Activated CD4-positive, alpha-beta memory T cell treated with anti-CD3 and anti-CD28 coated beads for 36 hours (primary cell): ENCODE measurements around the gene FGFBP2. TPM values are rescaled to one million over a fixed set of nuclear protein-coding genes. Genes with fewer than 3 reads are reported as not detected.

Experiments used
- CTCF ChIA-PET: fragments of 350-600 bp; sonication (Branson Sonifier 250); formaldehyde crosslinking; loops from one replicate; lab custom pipeline; 2021; ENCODE audit warnings: antibody characterized with exemption, inconsistent platforms; lab: Charles Lee
- POLR2A ChIA-PET: fragments of 350-600 bp; sonication (Branson Sonifier 250); formaldehyde crosslinking; loops from one replicate; lab custom pipeline; 2021; ENCODE audit warnings: antibody characterized with exemption; lab: Charles Lee
- DNase-seq: peaks from one replicate; pipeline ENCODE4 v3.0.0-alpha.2; 2020
- H3K27ac Mint-ChIP-seq: one replicate; pipeline ENCODE4 v1.8.0; 2021; ENCODE audit warnings: mixed read lengths
- H3K27me3 Mint-ChIP-seq: one replicate; pipeline ENCODE4 v1.8.0; 2021; ENCODE audit warnings: mixed read lengths
- H3K36me3 Mint-ChIP-seq: one replicate; pipeline ENCODE4 v1.8.0; 2021; ENCODE audit warnings: mixed read lengths
- H3K4me1 Mint-ChIP-seq: one replicate; pipeline ENCODE4 v1.8.0; 2021; ENCODE audit warnings: low read depth, mixed read lengths
- H3K4me3 Mint-ChIP-seq: one replicate; pipeline ENCODE4 v1.8.0; 2021; ENCODE audit warnings: mild to moderate bottlenecking, mixed read lengths
- H3K9me3 Mint-ChIP-seq: one replicate; pipeline ENCODE4 v1.8.0; 2021; ENCODE audit warnings: mixed read lengths
- intact Hi-C: fragments of 100-400 bp; cut with micrococcal nuclease; formaldehyde crosslinking; loops from one replicate; pipeline ENCODE4 v1.15.1; 2023
- total RNA-seq, 2 experiments: library from RNA; stranded (reverse); gene quantifications; one replicate each; pipeline ENCODE4 v1.2.3, GENCODE V29; 2021

The FGFBP2 gene
- under 1 TPM; 0.43 to 0.51 TPM for total RNA-seq

- POLR2A ChIA-PET: no interaction called here
- H3K4me1 Mint-ChIP-seq: peaks cover 8% of the 10 kb centered on the region
- H3K4me3 Mint-ChIP-seq: no peak within 1 kb of the TSS
- H3K27ac Mint-ChIP-seq: no peak within 1 kb of the TSS
- peak; percentile 71 for DNase-seq
- intact Hi-C loops: loop anchor here (1.0 to 2.0 kb wide), 2 partner anchors 38 to 302 kb away; no protein-coding TSS in a partner anchor
- H3K27me3 Mint-ChIP-seq: peaks cover 4% of the 10 kb centered on the region
- no peaks in the 10 kb centered on the region for H3K9me3 Mint-ChIP-seq
- CTCF ChIA-PET: interaction anchor here (0.8 to 4.1 kb wide), 5 partner anchors 39 to 302 kb away, joined by 3 to 23 read pairs (median 9); no protein-coding TSS in a partner anchor
- no peaks in the 10 kb centered on the region for H3K36me3 Mint-ChIP-seq
These were observed at the start of gene FGFBP2 for GRCh38 chr4:15963001-15963451. Gene FGFBP2 (minus strand): TSS chr4:15963175. CDS start chr4:15963129, 46 bp downstream.

DNA sequence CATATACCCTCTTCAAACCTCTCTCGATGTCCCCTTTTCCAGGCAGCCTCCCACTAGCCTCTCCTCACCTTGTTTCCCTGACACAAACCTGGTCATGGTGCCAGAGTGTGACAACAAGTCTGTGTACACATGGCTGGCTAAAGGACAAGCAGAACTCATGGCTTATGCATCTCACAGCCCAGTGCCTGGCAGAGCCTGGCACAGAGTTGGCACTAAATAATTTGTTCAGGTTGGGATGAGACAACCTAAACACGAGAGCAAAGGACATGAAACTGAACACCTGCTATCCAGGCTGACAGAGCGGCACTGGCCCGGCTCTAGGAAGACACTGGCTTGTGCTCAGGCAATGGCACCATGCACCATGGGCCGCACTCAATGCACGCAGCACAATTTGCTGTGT lies 48.2 kb upstream of the FGFBP2 start:
- no peaks in the 10 kb centered on the region for H3K4me1 Mint-ChIP-seq
- H3K36me3 Mint-ChIP-seq: no peaks in the 10 kb centered on the region
- H3K27ac Mint-ChIP-seq: no peak overlapping the region
- intact Hi-C loops: no loop called here
- POLR2A ChIA-PET: no interaction called here
- CTCF ChIA-PET: interaction anchor here (1.2 kb wide), 1 partner anchor 10 kb away, joined by 3 read pairs; no protein-coding TSS in a partner anchor
- no peak overlapping the region for H3K4me3 Mint-ChIP-seq
- peaks cover 12% of the 10 kb centered on the region for H3K27me3 Mint-ChIP-seq
- no peaks in the 10 kb centered on the region for H3K9me3 Mint-ChIP-seq
- DNase-seq: no peak

DNA sequence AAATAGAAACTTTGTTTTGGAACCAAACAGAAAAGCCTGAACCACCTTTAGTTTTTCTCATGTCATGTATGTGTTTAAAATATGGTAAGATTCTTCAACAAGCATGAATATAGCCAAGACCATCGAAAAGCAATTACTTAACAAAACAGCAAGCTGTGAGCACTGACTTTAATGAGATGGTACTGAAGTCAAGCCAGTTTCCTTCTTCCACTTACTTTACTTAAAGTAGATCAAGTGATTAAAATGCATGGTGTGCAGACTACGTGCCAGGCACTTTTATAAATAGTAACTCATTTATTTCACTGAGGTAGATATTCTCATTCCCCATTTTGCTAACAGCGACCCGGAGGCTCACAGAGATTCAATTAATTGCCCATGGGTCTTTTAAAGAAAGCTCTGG lies 46.2 kb upstream of the FGFBP2 start:
- POLR2A ChIA-PET: no interaction called here
- intact Hi-C loops: loop anchor here (10.0 kb wide), 1 partner anchor 774 kb away; no protein-coding TSS in a partner anchor

DNA sequence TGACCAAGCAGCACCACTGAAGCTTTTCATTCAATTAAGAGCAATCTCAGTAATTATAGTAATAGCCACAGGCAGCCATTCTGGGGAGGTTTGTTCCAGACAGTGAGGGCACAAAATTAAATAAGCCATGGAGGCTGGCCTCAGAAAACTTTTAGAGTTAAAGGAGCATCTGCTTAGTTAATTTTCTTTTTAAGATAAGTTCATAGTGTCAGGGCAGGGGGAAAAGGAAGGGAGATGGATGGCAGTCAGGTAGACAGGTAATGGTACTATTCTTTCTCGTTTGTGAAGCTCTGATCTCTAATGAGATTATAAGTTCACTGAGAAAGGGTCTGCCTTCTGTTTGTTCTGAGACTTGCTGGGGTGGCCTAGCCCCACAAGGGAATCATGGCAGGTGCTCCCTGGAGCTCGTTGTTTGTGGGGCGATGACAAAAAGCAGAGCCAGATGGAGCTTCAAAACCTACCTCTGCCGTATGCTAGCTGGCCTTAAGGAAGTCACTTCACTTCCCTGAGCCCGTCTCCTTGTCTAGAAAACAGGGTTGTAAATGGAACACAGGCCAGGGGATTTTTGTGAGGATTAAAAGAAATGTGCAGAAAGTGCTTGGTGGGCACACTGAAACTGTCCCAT lies 44.6 kb upstream of the FGFBP2 start:
- ChIA-PET CTCF (interaction anchor here (1.3 to 1.8 kb wide), 3 partner anchors 51 to 202 kb away, joined by 5 to 13 read pairs (median 7); no protein-coding TSS in a partner anchor), POLR2A (interaction anchor here (0.6 kb wide), 1 partner anchor 228 kb away, joined by 3 read pairs; no protein-coding TSS in a partner anchor)
- Mint-ChIP-seq H3K9me3 (no peaks in the 10 kb centered on the region), H3K27ac (no peak overlapping the region), H3K36me3 (no peaks in the 10 kb centered on the region), H3K4me1 (no peaks in the 10 kb centered on the region), H3K4me3 (no peak overlapping the region), H3K27me3 (peaks cover 15% of the 10 kb centered on the region)
- intact Hi-C loops: loop anchor here (10.0 kb wide), 1 partner anchor 773 kb away; no protein-coding TSS in a partner anchor
- no peak for DNase-seq

More for the DNA sequence above, 46.2 kb upstream of the FGFBP2 start:
- CTCF ChIA-PET: no interaction called here
- no peak for DNase-seq
- no peak overlapping the region for H3K27ac Mint-ChIP-seq
- no peaks in the 10 kb centered on the region for H3K9me3 Mint-ChIP-seq
- no peaks in the 10 kb centered on the region for H3K4me1 Mint-ChIP-seq
- peaks cover 15% of the 10 kb centered on the region for H3K27me3 Mint-ChIP-seq
- H3K4me3 Mint-ChIP-seq: no peak overlapping the region
- no peaks in the 10 kb centered on the region for H3K36me3 Mint-ChIP-seq

- intact Hi-C loops: loop anchor here (10.0 kb wide), 1 partner anchor 772 kb away; no protein-coding TSS in a partner anchor
- H3K4me3 Mint-ChIP-seq: no peak overlapping the region
- H3K4me1 Mint-ChIP-seq: no peaks in the 10 kb centered on the region
- H3K36me3 Mint-ChIP-seq: no peaks in the 10 kb centered on the region
- ChIA-PET POLR2A (no interaction called here), CTCF (interaction anchor here (1.8 to 2.2 kb wide), 3 partner anchors 51 to 201 kb away, joined by 6 to 13 read pairs (median 7); no protein-coding TSS in a partner anchor)
- no peak overlapping the region for H3K27ac Mint-ChIP-seq
- H3K27me3 Mint-ChIP-seq: peaks cover 15% of the 10 kb centered on the region
- DNase-seq: no peak
- no peaks in the 10 kb centered on the region for H3K9me3 Mint-ChIP-seq
These were observed 43.9 kb upstream of the FGFBP2 start for GRCh38 chr4:16006771-16007446.

GRCh38 chr4:16005676-16006075 lies 42.7 kb upstream of the FGFBP2 start:
- ChIA-PET CTCF (interaction anchor here (2.2 to 2.5 kb wide), 3 partner anchors 50 to 200 kb away, joined by 6 to 18 read pairs (median 15); no protein-coding TSS in a partner anchor), POLR2A (no interaction called here)
- Mint-ChIP-seq H3K27ac (no peak overlapping the region), H3K36me3 (no peaks in the 10 kb centered on the region), H3K27me3 (peaks cover 15% of the 10 kb centered on the region), H3K4me3 (no peak overlapping the region), H3K4me1 (no peaks in the 10 kb centered on the region), H3K9me3 (no peaks in the 10 kb centered on the region)
- intact Hi-C loops: loop anchor here (10.0 kb wide), 1 partner anchor 771 kb away; no protein-coding TSS in a partner anchor
- DNase-seq: no peak

- ChIA-PET POLR2A (no interaction called here), CTCF (interaction anchor here (0.7 to 3.4 kb wide), 20 partner anchors 9 to 286 kb away, joined by 3 to 55 read pairs (median 3); partner anchors contain the start of gene FGFBP2)
- no peak overlapping the region for H3K4me3 Mint-ChIP-seq
- peak; percentile 58 for DNase-seq
- H3K9me3 Mint-ChIP-seq: no peaks in the 10 kb centered on the region
- H3K27me3 Mint-ChIP-seq: peaks cover 6% of the 10 kb centered on the region
- H3K36me3 Mint-ChIP-seq: no peaks in the 10 kb centered on the region
- H3K4me1 Mint-ChIP-seq: no peaks in the 10 kb centered on the region
- intact Hi-C loops: loop anchor here (1.0 to 10.0 kb wide), 6 partner anchors 38 to 767 kb away; partner anchors contain the start of gene FGFBP2
- H3K27ac Mint-ChIP-seq: no peak overlapping the region
These were observed 38.5 kb upstream of the FGFBP2 start for GRCh38 chr4:16001484-16001858.

DNA sequence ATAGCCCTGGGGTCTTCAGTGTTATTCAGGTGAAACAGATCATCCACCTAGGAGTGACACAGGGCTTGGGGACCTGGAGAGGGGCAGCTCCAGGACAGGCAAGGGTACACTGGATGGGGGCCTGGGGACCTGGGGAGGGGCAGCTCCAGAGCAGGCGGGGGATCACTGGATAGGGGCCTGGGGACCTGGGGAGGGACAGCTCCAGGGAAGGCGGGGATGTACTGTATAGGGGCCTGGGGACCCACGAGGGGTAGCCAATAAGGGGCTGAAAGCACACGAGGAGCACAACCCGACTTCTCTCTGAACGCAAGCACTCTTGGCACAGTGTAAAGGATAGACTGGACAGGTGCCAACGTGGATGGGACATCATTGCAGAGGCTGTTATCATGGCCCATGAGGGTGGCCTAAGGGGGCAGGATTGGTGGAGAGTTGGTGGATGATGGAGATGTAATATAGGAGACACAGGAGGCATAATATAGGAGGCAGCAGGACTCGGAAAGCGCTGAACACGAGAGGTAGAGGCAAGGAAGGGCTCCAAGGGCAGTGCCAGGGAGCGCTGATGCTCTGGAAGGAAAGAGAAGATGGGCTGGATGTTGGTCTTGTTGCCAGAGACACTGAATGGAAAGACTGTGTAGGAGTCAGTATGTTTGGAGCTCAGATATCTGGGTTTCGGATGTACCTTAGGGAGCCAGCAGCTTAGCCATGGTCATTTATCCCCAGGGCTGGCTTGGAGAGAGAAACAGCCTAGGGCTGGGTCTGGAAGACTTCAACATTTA lies 37.9 kb upstream of the FGFBP2 start:
- H3K9me3 Mint-ChIP-seq: no peaks in the 10 kb centered on the region
- intact Hi-C loops: loop anchor here (1.0 to 10.0 kb wide), 6 partner anchors 38 to 766 kb away; partner anchors contain the start of gene FGFBP2
- H3K36me3 Mint-ChIP-seq: no peaks in the 10 kb centered on the region
- no peaks in the 10 kb centered on the region for H3K4me1 Mint-ChIP-seq
- H3K27ac Mint-ChIP-seq: no peak overlapping the region
- H3K4me3 Mint-ChIP-seq: no peak overlapping the region
- ChIA-PET POLR2A (no interaction called here), CTCF (interaction anchor here (0.6 to 3.4 kb wide), 18 partner anchors 10 to 276 kb away, joined by 3 to 55 read pairs (median 3); partner anchors contain the start of gene FGFBP2)
- H3K27me3 Mint-ChIP-seq: peaks cover 6% of the 10 kb centered on the region
- no peak for DNase-seq

- POLR2A ChIA-PET: no interaction called here
- Mint-ChIP-seq H3K9me3 (no peaks in the 10 kb centered on the region), H3K36me3 (no peaks in the 10 kb centered on the region), H3K27me3 (peaks cover 6% of the 10 kb centered on the region), H3K4me3 (no peak overlapping the region), H3K4me1 (no peaks in the 10 kb centered on the region), H3K27ac (no peak overlapping the region)
- CTCF ChIA-PET: interaction anchor here (3.6 kb wide), 1 partner anchor 191 kb away, joined by 16 read pairs; no protein-coding TSS in a partner anchor
- no peak for DNase-seq
- intact Hi-C loops: no loop called here
These were observed 33.8 kb upstream of the FGFBP2 start for GRCh38 chr4:15996773-15997172.

DNA sequence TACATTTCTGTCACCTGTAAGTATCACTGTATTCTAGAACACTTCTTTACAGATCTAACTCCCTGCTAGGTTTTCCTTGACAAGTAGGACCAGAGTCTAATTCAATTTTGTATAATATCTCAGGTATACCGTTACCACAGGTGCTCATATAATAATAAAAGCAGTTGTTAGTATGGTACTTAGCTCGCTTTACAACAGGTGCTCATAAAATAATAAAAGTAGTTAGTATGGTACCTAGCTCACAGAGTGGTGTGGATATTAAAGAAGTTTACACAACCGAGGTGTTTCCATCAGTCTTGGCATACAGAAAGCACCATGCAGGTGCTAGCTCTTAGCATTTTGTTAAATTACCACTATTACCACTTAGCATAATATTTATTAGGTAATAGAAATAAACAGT lies 32.9 kb upstream of the FGFBP2 start:
- no peak for DNase-seq
- H3K27me3 Mint-ChIP-seq: peaks cover 10% of the 10 kb centered on the region
- H3K27ac Mint-ChIP-seq: no peak overlapping the region
- POLR2A ChIA-PET: no interaction called here
- H3K4me1 Mint-ChIP-seq: no peaks in the 10 kb centered on the region
- no peaks in the 10 kb centered on the region for H3K9me3 Mint-ChIP-seq
- no peak overlapping the region for H3K4me3 Mint-ChIP-seq
- H3K36me3 Mint-ChIP-seq: no peaks in the 10 kb centered on the region
- CTCF ChIA-PET: interaction anchor here (1.3 to 3.6 kb wide), 3 partner anchors 40 to 190 kb away, joined by 7 to 16 read pairs (median 7); no protein-coding TSS in a partner anchor
- intact Hi-C loops: no loop called here

GRCh38 chr4:15992167-15992485 lies 29.2 kb upstream of the FGFBP2 start:
- ChIA-PET CTCF (interaction anchor here (1.7 kb wide), 1 partner anchor 15 kb away, joined by 5 read pairs; no protein-coding TSS in a partner anchor), POLR2A (no interaction called here)
- no peaks in the 10 kb centered on the region for H3K9me3 Mint-ChIP-seq
- no peak for DNase-seq
- no peak overlapping the region for H3K4me3 Mint-ChIP-seq
- H3K36me3 Mint-ChIP-seq: no peaks in the 10 kb centered on the region
- H3K27me3 Mint-ChIP-seq: peaks cover 8% of the 10 kb centered on the region
- intact Hi-C loops: no loop called here
- H3K4me1 Mint-ChIP-seq: no peaks in the 10 kb centered on the region
- no peak overlapping the region for H3K27ac Mint-ChIP-seq
